Measurements from ENCODE around the gene EXOSC7. TPM values are rescaled to one million over a fixed set of nuclear protein-coding genes. Genes with fewer than 3 reads are reported as not detected.

Gene EXOSC7
- polyA plus RNA-seq, 1 of the 3 experiments (the other 2 are of a cell fraction) = 83.5 TPM

- TF ChIP-seq CHD2 (IDR thresholded peaks at IDR 0.05; ENCODE audit: low read length, partially characterized antibody) (no peak), GABPA (IDR thresholded peaks at IDR 0.05; ENCODE audit: low read depth) (no peak), NRF1 (IDR thresholded peaks at IDR 0.05; ENCODE audit: low read depth, low read length) (no peak)
These were observed 50.0 kb downstream of the EXOSC7 start, which contains the start of gene CLEC3B (continued) for GRCh38 chr3:45026038-45026437.

- Histone ChIP-seq H3K27me3 (ENCODE audit: insufficient read depth) (no peaks in the 10 kb centered on the region), H3K9me3 (no peaks in the 10 kb centered on the region), H3K4me1 (ENCODE audit: control insufficient read depth in 1 of 2, insufficient read depth in 2 of 2, low read depth in 1 of 2, low read length in 1 of 2) (no peaks in the 10 kb centered on the region; a peak in 2 of 4 replicates), H3K9me2 (no peaks in the 10 kb centered on the region), H3F3A (replicated peaks; ENCODE audit: insufficient read depth) (no peaks in the 10 kb centered on the region), H4K20me1 (ENCODE audit: insufficient read depth) (no peaks in the 10 kb centered on the region), H3K4me2 (no peak overlapping the region), H3K4me3 (ENCODE audit: low read depth in 2 of 2, low read length in 1 of 2) (no peak overlapping the region), H3K79me2 (ENCODE audit: insufficient read depth) (no peaks in the 10 kb centered on the region), H2AFZ (ENCODE audit: low read depth) (no peak overlapping the region), H3K36me3 (replicated peaks in 1 of 2; ENCODE audit: control insufficient read depth in 1 of 2, insufficient read depth in 2 of 2, low read length in 1 of 2) (no peaks in the 10 kb centered on the region), H3K9ac (no peak overlapping the region), H3K27ac (ENCODE audit: low read depth in 2 of 2, low read length in 1 of 2) (no peak overlapping the region)
- CTCF ChIA-PET = interaction anchor here (0.7 to 1.3 kb wide), 3 partner anchors 10 to 14 kb away, joined by 3 to 7 read pairs (median 3); no protein-coding TSS in a partner anchor
- 52% methylated on average over 4 of the region's 4 CpGs for WGBS (ENCODE audit: low lambda C conversion rate)
- no peak for DNase-seq
- POLR2A ChIA-PET = no interaction called here
- TF ChIP-seq USF1 (IDR thresholded peaks at IDR 0.05; ENCODE audit: borderline replicate concordance, low read depth) (no peak), FOXJ3 (CRISPR knock-in tag; IDR thresholded peaks at IDR 0.05) (no peak), JUND (IDR thresholded peaks at IDR 0.05) (no peak), PBX3 (IDR thresholded peaks at IDR 0.05) (no peak), GABPA (IDR thresholded peaks at IDR 0.05; ENCODE audit: low read depth) (no peak), SIN3A (IDR thresholded peaks at IDR 0.05; ENCODE audit: borderline replicate concordance, low read depth, low read length) (no peak), FOXM1 (IDR thresholded peaks at IDR 0.05; ENCODE audit: low read depth) (no peak), NFIC (IDR thresholded peaks at IDR 0.05; ENCODE audit: borderline replicate concordance) (no peak), FOSL2 (IDR thresholded peaks at IDR 0.05; ENCODE audit: borderline replicate concordance, low read depth) (no peak)
These were observed 50.9 kb downstream of the EXOSC7 start for GRCh38 chr3:45026957-45027356.

GRCh38 chr3:45027441-45027840 lies 51.4 kb downstream of the EXOSC7 start:
- ChIA-PET POLR2A (no interaction called here), CTCF (interaction anchor here (1.3 kb wide), 1 partner anchor 11 kb away, joined by 7 read pairs; no protein-coding TSS in a partner anchor)
- Histone ChIP-seq H4K20me1 (ENCODE audit: insufficient read depth) (no peaks in the 10 kb centered on the region), H3K36me3 (replicated peaks in 1 of 2; ENCODE audit: control insufficient read depth in 1 of 2, insufficient read depth in 2 of 2, low read length in 1 of 2) (no peaks in the 10 kb centered on the region), H3K4me2 (no peak overlapping the region), H3K4me3 (ENCODE audit: low read depth in 2 of 2, low read length in 1 of 2) (no peak overlapping the region), H3K4me1 (ENCODE audit: control insufficient read depth in 1 of 2, insufficient read depth in 2 of 2, low read depth in 1 of 2, low read length in 1 of 2) (no peaks in the 10 kb centered on the region; a peak in 2 of 4 replicates), H3K9ac (no peak overlapping the region), H3K27me3 (ENCODE audit: insufficient read depth) (no peaks in the 10 kb centered on the region), H3K9me3 (no peaks in the 10 kb centered on the region), H3K9me2 (no peaks in the 10 kb centered on the region), H3K27ac (ENCODE audit: low read depth in 2 of 2, low read length in 1 of 2) (no peak overlapping the region), H3F3A (replicated peaks; ENCODE audit: insufficient read depth) (no peaks in the 10 kb centered on the region), H2AFZ (ENCODE audit: low read depth) (no peak overlapping the region), H3K79me2 (ENCODE audit: insufficient read depth) (no peaks in the 10 kb centered on the region)
- no peak for DNase-seq
- no peak for TF ChIP-seq GABPA (IDR thresholded peaks at IDR 0.05; ENCODE audit: low read depth)
- 96% methylated on average over 4 of the region's 4 CpGs for WGBS (ENCODE audit: low lambda C conversion rate)
